HepG2 (cell line): ENCODE measurements around the gene GSTM1. TPM values are rescaled to one million over a fixed set of nuclear protein-coding genes. Genes with fewer than 3 reads are reported as not detected.

Experiments used
- ATAC-seq: fragments of 200-7000 bp; cut with Tn5 transposase; 3 replicates; pipeline ENCODE4 v1.9.1; 2020; ENCODE audit warnings: mild to moderate bottlenecking, moderate library complexity
- BruUV-seq: library from RNA; stranded (reverse); fragments of 400-500 nt; replicated peaks from 2 replicates; lab custom pipeline; 2021; lab: Mats Ljungman, UMichigan
- CTCF ChIA-PET: fragments of 300-600 bp; formaldehyde crosslinking; extraction: SDS; loops from one replicate; lab custom pipeline; 2021; ENCODE audit warnings: low total read pairs, inconsistent platforms, low intra/inter-chr PET ratio; lab: Yijun Ruan, JAX
- POLR2A ChIA-PET: fragments of 350-600 bp; sonication (Branson Sonifier 250); formaldehyde crosslinking; loops from one replicate; lab custom pipeline; 2020; ENCODE audit warnings: antibody characterized with exemption, inconsistent platforms; lab: Yijun Ruan, JAX
- DNase-seq: peaks from one replicate; pipeline ENCODE4 v3.0.0-alpha.2; 2015; ENCODE audit warnings: low spot score
- FAIRE-seq: peaks from 3 replicates; lab custom pipeline; 2011; peaks lifted over from hg19 to GRCh38; lab: Jason Lieb, UNC
- H2AFZ ChIP-seq: one replicate; pipeline ENCODE4 v1.6.1; 2011; ENCODE audit warnings: low read length, inconsistent platforms
- H3K27ac ChIP-seq: fragments of 300-600 bp; 3 replicates; pipeline ENCODE4 v1.8.0; 2011; ENCODE audit warnings: mixed run types, mild to moderate bottlenecking, mixed read lengths, low read length, inconsistent platforms; ENCODE audit not compliant: insufficient read depth; ENCODE audit errors: extremely low read length
- H3K27me3 ChIP-seq, 2 experiments: fragments of 200-600 bp in 1 of 2; 2 replicates in 1 of 2; 3 replicates in 1 of 2; pipeline versions ENCODE4 v1.6.0 to v1.8.0; 2011; ENCODE audit warnings: low read length in 2 of 2, mild to moderate bottlenecking in 2 of 2, moderate library complexity in 2 of 2, inconsistent platforms in 1 of 2; ENCODE audit not compliant: insufficient read depth in 2 of 2, control insufficient read depth in 1 of 2
- H3K36me3 ChIP-seq, 2 experiments: fragments of 200-600 bp in 1 of 2; replicated peaks in 1 of 2; 2 replicates in 1 of 2; 3 replicates in 1 of 2; pipeline versions ENCODE4 v1.5.1 to v1.8.0; 2011; ENCODE audit warnings: low read length in 2 of 2, inconsistent platforms in 1 of 2; ENCODE audit not compliant: insufficient read depth in 2 of 2, control insufficient read depth in 1 of 2
- H3K4me1 ChIP-seq: 2 replicates; pipeline ENCODE4 v1.5.1; 2012; ENCODE audit warnings: low read length, inconsistent platforms; ENCODE audit not compliant: insufficient read depth
- H3K4me2 ChIP-seq: 2 replicates; pipeline ENCODE4 v1.6.0; 2011; ENCODE audit warnings: low read depth, low read length, inconsistent platforms
- H3K4me3 ChIP-seq, 3 experiments: fragments of 200-600 bp in 1 of 3; sonication (generic), shearing (Covaris generic) in 1 of 3; replicated peaks in 1 of 3; 2 replicates each; pipeline ENCODE4 v1.5.1; 2011 to 2016; ENCODE audit warnings: low read length in 3 of 3, inconsistent platforms in 2 of 3, low read depth in 2 of 3, mild to moderate bottlenecking in 2 of 3, control low read depth in 1 of 3, mixed read lengths in 1 of 3; ENCODE audit not compliant: insufficient read depth in 1 of 3
- H3K79me2 ChIP-seq: one replicate; pipeline ENCODE4 v1.6.1; 2011; ENCODE audit warnings: low read length, inconsistent platforms; ENCODE audit not compliant: insufficient read depth
- H3K9ac ChIP-seq: 2 replicates; pipeline ENCODE4 v1.6.0; 2011; ENCODE audit warnings: mild to moderate bottlenecking, low read depth, low read length, inconsistent platforms; ENCODE audit not compliant: insufficient read depth
- H3K9me3 ChIP-seq: 2 replicates; pipeline ENCODE4 v1.5.1; 2012; ENCODE audit warnings: mild to moderate bottlenecking, low read length
- H4K20me1 ChIP-seq: 2 replicates; pipeline ENCODE4 v1.6.0; 2011; ENCODE audit warnings: inconsistent platforms, mild to moderate bottlenecking, low read length, moderate library complexity; ENCODE audit not compliant: insufficient read depth
- AKAP8 ChIP-seq: sonication (generic); formaldehyde crosslinking; IDR thresholded peaks from 2 replicates; pipeline ENCODE4 v1.5.1; 2020; ENCODE audit warnings: mild to moderate bottlenecking, missing genetic modification reagents
- CHCHD3 ChIP-seq: sonication (generic); formaldehyde crosslinking; IDR thresholded peaks from 2 replicates; pipeline ENCODE4 v1.8.0; 2022; ENCODE audit warnings: mild to moderate bottlenecking, missing genetic modification reagents, moderate library complexity
- DZIP1 ChIP-seq: sonication (generic); formaldehyde crosslinking; IDR thresholded peaks from 2 replicates; pipeline ENCODE4 v1.5.0; 2020; ENCODE audit warnings: mild to moderate bottlenecking, missing genetic modification reagents
- ERF ChIP-seq: IDR thresholded peaks from 2 replicates; pipeline ENCODE4 v1.6.1; 2018; ENCODE audit warnings: missing biosample characterization, missing genetic modification reagents
- GPN1 ChIP-seq: sonication (generic); formaldehyde crosslinking; IDR thresholded peaks from 2 replicates; pipeline ENCODE4 v1.5.1; 2020; ENCODE audit warnings: missing genetic modification reagents, borderline replicate concordance
- HINFP ChIP-seq: sonication (generic); formaldehyde crosslinking; IDR thresholded peaks from 2 replicates; pipeline ENCODE4 v1.4.0; 2020; ENCODE audit warnings: low read depth, mild to moderate bottlenecking, missing genetic modification reagents
- MTF2 ChIP-seq: sonication (generic); formaldehyde crosslinking; IDR thresholded peaks from 2 replicates; pipeline ENCODE4 v1.5.0; 2020; ENCODE audit warnings: missing genetic modification reagents, borderline replicate concordance
- NFYC ChIP-seq: IDR thresholded peaks from 2 replicates; pipeline ENCODE4 v1.6.1; 2016; ENCODE audit warnings: missing genetic modification reagents, missing compliant biosample characterization
- NR2F2 ChIP-seq: IDR thresholded peaks from 2 replicates; pipeline ENCODE4 v1.6.1; 2012; ENCODE audit warnings: low read depth, inconsistent platforms, borderline replicate concordance
- STAG1 ChIP-seq: sonication (generic); formaldehyde crosslinking; IDR thresholded peaks from 2 replicates; pipeline ENCODE4 v1.4.0; 2020; ENCODE audit warnings: missing genetic modification reagents
- TOPORS ChIP-seq: sonication (generic); formaldehyde crosslinking; IDR thresholded peaks from 2 replicates; pipeline ENCODE4 v1.8.0; 2023; ENCODE audit warnings: mild to moderate bottlenecking, missing genetic modification reagents
- ZBTB25 ChIP-seq: IDR thresholded peaks from 2 replicates; pipeline ENCODE4 v1.6.1; 2018; ENCODE audit warnings: missing genetic modification reagents
- ZNF101 ChIP-seq: sonication (generic); formaldehyde crosslinking; IDR thresholded peaks from 2 replicates; pipeline ENCODE4 v1.4.0; 2020; ENCODE audit warnings: mild to moderate bottlenecking, low read depth, missing genetic modification reagents, borderline replicate concordance
- ZNF430 ChIP-seq: sonication (generic); formaldehyde crosslinking; IDR thresholded peaks from 2 replicates; pipeline ENCODE4 v1.9.0; 2021; ENCODE audit warnings: mild to moderate bottlenecking, missing genetic modification reagents
- WGBS: methylation state at CpG from one replicate; pipeline ENCODE4 v1.1.6; 2017; ENCODE audit warnings: low lambda C conversion rate; 5-methylcytosine and 5-hydroxymethylcytosine counted together
- in situ Hi-C: cut with HindIII; loops from 2 replicates; pipeline ENCODE4 v1.10.0; 2017; ENCODE audit warnings: low pct_unique_long_range_greater_than_20kb; ENCODE audit not compliant: extremely low pct_ligation_motif_present
- intact Hi-C: fragments of 100-400 bp; cut with micrococcal nuclease; formaldehyde crosslinking; loops from one replicate; pipeline ENCODE4 v1.10.0; 2022; ENCODE audit not compliant: unreplicated experiment
- polyA plus RNA-seq, 8 experiments: library from polyadenylated mRNA; depleted of rRNA in 3 of 8; stranded (reverse) in 7 of 8; unstranded in 1 of 8; fragments of >200 nt; fragmentation: Illumina TruSeq in 4 of 8; extraction: Trizol in 4 of 8; gene quantifications; 2 replicates each; pipeline versions ENCODE4 v1.2.1 to v1.2.3, GENCODE V29; 2011 to 2016; ENCODE audit warnings: low read depth in 4 of 8, missing spikeins in 1 of 8, mixed read lengths in 1 of 8; ENCODE audit not compliant: insufficient read depth in 1 of 8
- total RNA-seq, 5 experiments: library from RNA; depleted of rRNA; stranded (reverse); fragments of >200 nt; fragmentation: Illumina TruSeq; extraction: Trizol; gene quantifications; 2 replicates each; pipeline ENCODE4 v1.2.3, GENCODE V29; 2016; ENCODE audit warnings: low read depth in 1 of 5

Gene GSTM1
- total and polyA plus RNA-seq, 2 of the 13 experiments (the other 11 are each of a cell fraction or from before 2014, with no cell fraction given): 0.42 TPM; not detected in 1

- CTCF ChIA-PET: no interaction called here
- in situ Hi-C loops (no loop called here), intact Hi-C loops (no loop called here)
- Histone ChIP-seq H3K27ac (no peak overlapping the region), H3K9me3 (no peaks in the 10 kb centered on the region), H2AFZ (no peak overlapping the region), H3K79me2 (no peaks in the 10 kb centered on the region), H3K36me3 (no peaks in the 10 kb centered on the region), H3K4me2 (no peak overlapping the region), H3K4me3 (no peak overlapping the region), H3K27me3 (no peaks in the 10 kb centered on the region), H3K4me1 (no peaks in the 10 kb centered on the region), H4K20me1 (no peaks in the 10 kb centered on the region), H3K9ac (no peak overlapping the region)
- FAIRE-seq: no peak
- WGBS: 31% methylated on average over 3 of the region's 6 CpGs
- no peak for DNase-seq
- BruUV-seq: no TSS peak
- POLR2A ChIA-PET: no interaction called here
- no peak for ATAC-seq
- TF ChIP-seq HINFP (CRISPR knock-in tag): no peak
- no peak for TF ChIP-seq STAG1 (CRISPR knock-in tag)
- TF ChIP-seq NFYC: no peak
- TF ChIP-seq ZNF101 (CRISPR knock-in tag): no peak
- TF ChIP-seq CHCHD3 (CRISPR knock-in tag): no peak
- no peak for TF ChIP-seq TOPORS
- no peak for TF ChIP-seq DZIP1
- no peak for TF ChIP-seq NR2F2
- no peak for TF ChIP-seq ZNF430 (CRISPR knock-in tag)
- TF ChIP-seq MTF2: no peak
- no peak for TF ChIP-seq ZBTB25 (CRISPR knock-in tag)
- no peak for TF ChIP-seq GPN1 (CRISPR knock-in tag)
- TF ChIP-seq ERF (CRISPR knock-in tag): no peak
- no peak for TF ChIP-seq AKAP8 (CRISPR knock-in tag)
These were observed 2.3 kb downstream of the GSTM1 start for GRCh38 chr1:109689844-109690405.
